Subcutaneous abdominal adipose tissue (tissue), 5 donors: ENCODE measurements around the gene MPHOSPH8.
"Not testable (repeated sequence)": the region's sequence is repeated elsewhere in the genome, so short reads cannot be mapped to it uniquely, and the experiment has no call there.

Experiments
- H3K27ac ChIP-seq: one replicate; pipeline ENCODE4 v1.7.0; 2013; ENCODE audit warnings: low read depth, mild to moderate bottlenecking, inconsistent platforms, low read length, moderate library complexity
- H3K27me3 ChIP-seq, 5 donors: one replicate each; pipeline ENCODE4 v1.7.0; 2013; ENCODE audit warnings: low read length in 5 of 5, inconsistent platforms in 1 of 5; ENCODE audit not compliant: control insufficient read depth in 5 of 5, insufficient read depth in 4 of 5
- H3K36me3 ChIP-seq, 5 donors: one replicate each; pipeline ENCODE4 v1.7.0; 2013; ENCODE audit warnings: low read length in 5 of 5; ENCODE audit not compliant: control insufficient read depth in 5 of 5, insufficient read depth in 5 of 5
- H3K4me1 ChIP-seq, 5 donors: one replicate each; pipeline ENCODE4 v1.7.0; 2013; ENCODE audit warnings: low read length in 5 of 5, mild to moderate bottlenecking in 3 of 5, moderate library complexity in 1 of 5; ENCODE audit not compliant: control insufficient read depth in 5 of 5, insufficient read depth in 5 of 5
- H3K4me3 ChIP-seq, 5 donors: one replicate each; pipeline ENCODE4 v1.7.0; 2013; ENCODE audit warnings: low read length in 5 of 5, low read depth in 1 of 5
- H3K9ac ChIP-seq, 5 donors: one replicate each; pipeline ENCODE4 v1.7.0; 2013; ENCODE audit warnings: low read length in 5 of 5, mild to moderate bottlenecking in 4 of 5, moderate library complexity in 3 of 5
- H3K9me3 ChIP-seq, 5 donors: one replicate each; pipeline ENCODE4 v1.7.0; 2013; ENCODE audit warnings: low read length in 5 of 5; ENCODE audit not compliant: control insufficient read depth in 5 of 5
- donor health status: healthy.
- donor health status: healthy.
- donor health status: healthy.
- donor health status: healthy.
- donor health status: healthy.

Gene MPHOSPH8

GRCh38 chr13:19700963-19701362 lies 67.5 kb downstream of the MPHOSPH8 start:
- not testable (repeated sequence) for H3K27me3 ChIP-seq, H3K9me3 ChIP-seq, H3K9ac ChIP-seq, H3K36me3 ChIP-seq, H3K4me3 ChIP-seq, H3K27ac ChIP-seq, H3K4me1 ChIP-seq

GRCh38 chr13:19701619-19702018 lies 68.2 kb downstream of the MPHOSPH8 start:
- not testable (repeated sequence) for H3K9ac ChIP-seq, H3K27ac ChIP-seq

GRCh38 chr13:19704256-19704655 lies 70.8 kb downstream of the MPHOSPH8 start:
- not testable (repeated sequence) for H3K4me3 ChIP-seq, H3K27ac ChIP-seq, H3K4me1 ChIP-seq, H3K27me3 ChIP-seq, H3K9me3 ChIP-seq, H3K9ac ChIP-seq, H3K36me3 ChIP-seq

More at GRCh38 chr13:19701619-19702018, 68.2 kb downstream of the MPHOSPH8 start:
- H3K4me1 ChIP-seq, H3K4me3 ChIP-seq, H3K9me3 ChIP-seq, H3K36me3 ChIP-seq, H3K27me3 ChIP-seq: not testable (repeated sequence)

- not testable (repeated sequence) for H3K36me3 ChIP-seq, H3K9ac ChIP-seq, H3K27ac ChIP-seq, H3K27me3 ChIP-seq, H3K4me3 ChIP-seq, H3K4me1 ChIP-seq, H3K9me3 ChIP-seq
These were observed 75.6 kb downstream of the MPHOSPH8 start for GRCh38 chr13:19709039-19709438.

GRCh38 chr13:19709782-19710181 lies 76.3 kb downstream of the MPHOSPH8 start:
- H3K4me3 ChIP-seq, H3K9ac ChIP-seq, H3K27ac ChIP-seq, H3K27me3 ChIP-seq, H3K36me3 ChIP-seq, H3K9me3 ChIP-seq, H3K4me1 ChIP-seq: not testable (repeated sequence)

- H3K4me3 ChIP-seq, result no peak overlapping the region
- no peak overlapping the region for H3K9ac ChIP-seq
- H3K4me1 ChIP-seq, result no peaks in the 10 kb centered on the region
- peaks cover 0 to 2% (median 0%) of the 10 kb centered on the region in 5 donors for H3K36me3 ChIP-seq
- H3K9me3 ChIP-seq, result no peaks in the 10 kb centered on the region
- H3K27me3 ChIP-seq, result no peaks in the 10 kb centered on the region
- no peak overlapping the region for H3K27ac ChIP-seq
These were observed 79.9 kb downstream of the MPHOSPH8 start for GRCh38 chr13:19713186-19713965.

GRCh38 chr13:19720039-19720438 lies 86.6 kb downstream of the MPHOSPH8 start:
- Histone ChIP-seq H3K4me1 (no peaks in the 10 kb centered on the region), H3K27ac (no peak overlapping the region), H3K9me3 (no peaks in the 10 kb centered on the region), H3K36me3 (peaks cover 0 to 4% (median 0%) of the 10 kb centered on the region in 5 donors), H3K4me3 (no peak overlapping the region), H3K27me3 (no peaks in the 10 kb centered on the region), H3K9ac (no peak overlapping the region)
